Left colon (tissue), 2 donors: Measurements from ENCODE around the gene RBM41. TPM values are rescaled to one million over a fixed set of nuclear protein-coding genes. Genes with fewer than 3 reads are reported as not detected.

ENCODE experiments used
- ATAC-seq: fragments of 200-7000 bp; cut with Tn5 transposase; one replicate; pipeline ENCODE4 v1.9.1; 2020; ENCODE audit warnings: mild to moderate bottlenecking, moderate library complexity
- DNase-seq, 2 donors: peaks; one replicate each; pipeline ENCODE4 v3.0.0-alpha.2; 2020
- intact Hi-C, 2 donors: fragments of 100-400 bp; cut with DNase I in 1 of 2; cut with micrococcal nuclease in 1 of 2; formaldehyde crosslinking; loops; one replicate each; pipeline versions ENCODE4 v1.11.2 to v1.14.0; 2022; cut with DNase I, micrococcal nuclease
- total RNA-seq, 2 donors: library from RNA; stranded (reverse); fragmentation: NEBNext Ultra II Directional; extraction: Animal tissue kit (Norgen Biotek cat#: 25700); gene quantifications; one replicate each; pipeline ENCODE4 v1.2.1, GENCODE V29; 2021
- donor health status: DM: no; HTN: no; CAD: no.
- donor health status: DM: yes; HTN: yes; CAD: no.

RBM41 gene
- total RNA-seq, 2 donors from 2014 or later: 20.3 to 21.3 TPM

GRCh38 chrX:107054978-107055377 lies 63.6 kb downstream of the RBM41 start:
- intact Hi-C loops: no loop called here
- ATAC-seq (no peak), DNase-seq (no peak)

GRCh38 chrX:107050195-107050709 lies 68.4 kb downstream of the RBM41 start:
- DNase-seq (no peak), ATAC-seq (no peak)
- intact Hi-C loops: no loop called here

GRCh38 chrX:107047622-107048021 lies 71.0 kb downstream of the RBM41 start:
- intact Hi-C loops: no loop called here
- no peak for ATAC-seq
- DNase-seq: no peak

GRCh38 chrX:107029752-107030151 lies 88.9 kb downstream of the RBM41 start:
- ATAC-seq (no peak), DNase-seq (no peak)
- intact Hi-C loops: no loop called here

- DNase-seq: no peak
- ATAC-seq: peak; percentile 56
- intact Hi-C loops: no loop called here
Measured at GRCh38 chrX:107025545-107025944, 93.1 kb downstream of the RBM41 start.

- ATAC-seq (no peak), DNase-seq (no peak)
- intact Hi-C loops: no loop called here
Measured at GRCh38 chrX:107014936-107015335, 103.7 kb downstream of the RBM41 start.

Other genes starting within 250 kb of the RBM41 start
- not detected for gene RIPPLY1, start 215.5 kb downstream of the RBM41 start, total RNA-seq
- under 1 TPM; 0.20 to 0.27 TPM for gene CLDN2, start 198.4 kb downstream of the RBM41 start, total RNA-seq
- 10 to 100 TPM; 10.5 to 11.3 TPM for gene MORC4, start 118.6 kb downstream of the RBM41 start, total RNA-seq
- gene NUP62CL, start 87.6 kb upstream of the RBM41 start, total RNA-seq: 1 to 10 TPM; 2.4 to 3.7 TPM
- not detected for gene DNAAF6, start 87.8 kb upstream of the RBM41 start, total RNA-seq